A549 (cell line): ENCODE results near the gene LIPA. TPM values are rescaled to one million over a fixed set of nuclear protein-coding genes. Genes with fewer than 3 reads are reported as not detected.

ENCODE experiments used
- ATAC-seq, 2 experiments: fragments of 200-7000 bp in 1 of 2; fragments of >200 bp in 1 of 2; cut with Nextera tagmentation in 1 of 2; cut with Tn5 transposase in 1 of 2; 3 replicates each; pipeline versions ENCODE4 v1.8.0 to v1.9.1; 2018 to 2020; ENCODE audit warnings: mild to moderate bottlenecking in 1 of 2, moderate library complexity in 1 of 2
- CTCF ChIA-PET: fragments of 300-600 bp; sonication (Branson Sonifier 250); formaldehyde crosslinking; extraction: SDS; loops from one replicate; lab custom pipeline; 2021; ENCODE audit warnings: antibody characterized with exemption, inconsistent platforms; lab: Yijun Ruan, JAX
- POLR2A ChIA-PET: fragments of 350-600 bp; formaldehyde crosslinking; extraction: SDS; loops from one replicate; lab custom pipeline; 2021; ENCODE audit warnings: antibody characterized with exemption, inconsistent platforms; lab: Yijun Ruan, JAX
- DNase-seq, 2 experiments: peaks; one replicate each; pipeline versions ENCODE4 v3.0.0 to v3.0.0-alpha.2; 2011 to 2016; ENCODE audit warnings: low read depth in 1 of 2, low spot score in 1 of 2
- FAIRE-seq: peaks from 2 replicates; lab custom pipeline; 2011; peaks lifted over from hg19 to GRCh38; lab: Jason Lieb, UNC
- H3K27ac ChIP-seq, 2 experiments: fragments of >200 bp; sonication (Bioruptor Twin); formaldehyde crosslinking; 3 replicates each; pipeline ENCODE4 v1.5.1; 2016 to 2017
- H3K4me1 ChIP-seq: fragments of >200 bp; sonication (Bioruptor Twin); formaldehyde crosslinking; 3 replicates; pipeline ENCODE4 v1.6.1; 2016
- H3K4me2 ChIP-seq: fragments of >200 bp; sonication (Bioruptor Twin); formaldehyde crosslinking; 3 replicates; pipeline ENCODE4 v1.6.1; 2016
- H3K4me3 ChIP-seq: fragments of >200 bp; sonication (Bioruptor Twin); formaldehyde crosslinking; 3 replicates; pipeline ENCODE4 v1.5.1; 2016
- H3K9me3 ChIP-seq: fragments of >200 bp; sonication (Bioruptor Twin); formaldehyde crosslinking; 3 replicates; pipeline ENCODE4 v1.6.1; 2016
- CBX2 ChIP-seq: fragments of 200-600 bp; sonication (generic); IDR thresholded peaks from 2 replicates; pipeline ENCODE4 v1.6.1; 2016; ENCODE audit warnings: low read depth, mild to moderate bottlenecking, borderline replicate concordance
- CEBPB ChIP-seq, 2 experiments: fragments of >200 bp in 1 of 2; sonication (Bioruptor Twin) in 1 of 2; formaldehyde crosslinking in 1 of 2; IDR thresholded peaks; 2 replicates each; pipeline ENCODE4 v1.6.1; 2012 to 2016
- CHD4 ChIP-seq: fragments of 200-600 bp; sonication (generic); IDR thresholded peaks from 2 replicates; pipeline ENCODE4 v1.6.1; 2016; ENCODE audit warnings: antibody characterized with exemption, mild to moderate bottlenecking, borderline replicate concordance
- EHF ChIP-seq: fragments of 250-450 bp; sonication (Bioruptor Pico); IDR thresholded peaks from 2 replicates; pipeline ENCODE4 v1.5.0; 2020; ENCODE audit warnings: mild to moderate bottlenecking
- EHMT2 ChIP-seq: fragments of 200-600 bp; sonication (generic); IDR thresholded peaks from 2 replicates; pipeline ENCODE4 v1.6.1; 2016; ENCODE audit warnings: antibody characterized with exemption, low read depth, mild to moderate bottlenecking, moderate library complexity
- EP300 ChIP-seq, 2 experiments: fragments of >200 bp; sonication (Bioruptor Twin); formaldehyde crosslinking; IDR thresholded peaks; 2 replicates in 1 of 2; 3 replicates in 1 of 2; pipeline ENCODE4 v1.6.1; 2016 to 2017
- ESRRA ChIP-seq: fragments of 150-350 bp; IDR thresholded peaks from 2 replicates; pipeline ENCODE4 v1.6.1; 2014; ENCODE audit warnings: mild to moderate bottlenecking, low read length, borderline replicate concordance
- FOSB ChIP-seq: fragments of 250-450 bp; sonication (Bioruptor Pico); IDR thresholded peaks from 2 replicates; pipeline ENCODE4 v1.5.0; 2020; ENCODE audit warnings: mild to moderate bottlenecking, moderate library complexity
- FOSL2 ChIP-seq, 2 experiments: fragments of 450-650 bp in 1 of 2; fragments of >200 bp in 1 of 2; sonication (Bioruptor Twin) in 1 of 2; formaldehyde crosslinking; IDR thresholded peaks; 2 replicates each; pipeline versions ENCODE4 v1.5.0 to v1.6.1; 2016 to 2020; ENCODE audit warnings: mild to moderate bottlenecking in 1 of 2, moderate library complexity in 1 of 2
- FOXS1 ChIP-seq: fragments of 250-450 bp; sonication (Bioruptor Pico); IDR thresholded peaks from 2 replicates; pipeline ENCODE4 v1.5.0; 2020; ENCODE audit warnings: mild to moderate bottlenecking, moderate library complexity
- GATA3 ChIP-seq: IDR thresholded peaks from 2 replicates; pipeline ENCODE4 v1.6.1; 2012; ENCODE audit warnings: borderline replicate concordance
- HEYL ChIP-seq: fragments of 250-450 bp; sonication (Bioruptor Pico); IDR thresholded peaks from 2 replicates; pipeline ENCODE4 v1.8.0; 2021; ENCODE audit warnings: mild to moderate bottlenecking, moderate library complexity
- HOXA7 ChIP-seq: fragments of 250-450 bp; sonication (Bioruptor Pico); IDR thresholded peaks from 2 replicates; pipeline ENCODE4 v1.5.0; 2020; ENCODE audit warnings: mild to moderate bottlenecking, moderate library complexity
- HOXB5 ChIP-seq: fragments of 250-450 bp; sonication (Bioruptor Pico); IDR thresholded peaks from 2 replicates; pipeline ENCODE4 v1.5.0; 2020; ENCODE audit warnings: mild to moderate bottlenecking, moderate library complexity
- JUNB ChIP-seq: fragments of >200 bp; sonication (Bioruptor Twin); formaldehyde crosslinking; IDR thresholded peaks from 2 replicates; pipeline ENCODE4 v1.6.1; 2016
- KDM1A ChIP-seq: fragments of 200-600 bp; sonication (generic); IDR thresholded peaks from 2 replicates; pipeline ENCODE4 v1.6.1; 2016; ENCODE audit warnings: low read depth, mild to moderate bottlenecking
- MAFK ChIP-seq: fragments of 450-650 bp; IDR thresholded peaks from 2 replicates; pipeline ENCODE4 v1.6.1; 2014; ENCODE audit not compliant: partially characterized antibody
- MAZ ChIP-seq: fragments of 150-350 bp; IDR thresholded peaks from 2 replicates; pipeline ENCODE4 v1.6.1; 2014; ENCODE audit warnings: antibody characterized with exemption, low read depth, low read length, borderline replicate concordance
- NR3C1 ChIP-seq: fragments of >200 bp; sonication (Bioruptor Twin); formaldehyde crosslinking; IDR thresholded peaks from 3 replicates; pipeline ENCODE4 v1.6.1; 2017
- PHF8 ChIP-seq: fragments of 200-600 bp; sonication (generic); IDR thresholded peaks from 2 replicates; pipeline ENCODE4 v1.6.1; 2016; ENCODE audit warnings: low read depth, mild to moderate bottlenecking, antibody characterized with exemption, moderate library complexity, borderline replicate concordance
- POLR2A ChIP-seq: IDR thresholded peaks from 2 replicates; pipeline ENCODE4 v1.6.1; 2012; ENCODE audit warnings: mild to moderate bottlenecking, low read length
- RCOR1 ChIP-seq: fragments of 150-350 bp; IDR thresholded peaks from 2 replicates; pipeline ENCODE4 v1.6.1; 2014; ENCODE audit warnings: antibody characterized with exemption, low read length, low read depth
- RNF2 ChIP-seq: fragments of 200-600 bp; sonication (generic); IDR thresholded peaks from 2 replicates; pipeline ENCODE4 v1.6.1; 2016; ENCODE audit warnings: low read depth, mild to moderate bottlenecking, antibody characterized with exemption, moderate library complexity, borderline replicate concordance
- WGBS: methylation state at CpG from one replicate; pipeline ENCODE4 v1.1.6; 2017; ENCODE audit errors: missing lambda C conversion rate; 5-methylcytosine and 5-hydroxymethylcytosine counted together
- polyA plus RNA-seq, 4 experiments: library from polyadenylated mRNA; depleted of rRNA in 3 of 4; stranded (reverse); fragments of >200 nt; fragmentation: RNase III in 1 of 4; extraction: RNeasy Plus Mini Kit Qiagen cat#74134 plus additional on column Dnase treatment in 1 of 4; gene quantifications; 2 replicates in 3 of 4; 3 replicates in 1 of 4; pipeline ENCODE4 v1.2.3, GENCODE V29; 2011 to 2017
- TF ChIP-seq, protein P1 (sequence below): IDR thresholded peaks from 2 replicates; pipeline ENCODE4 v1.6.1; 2012
- TF ChIP-seq, protein P2 (sequence below): fragments of 450-650 bp; IDR thresholded peaks from 2 replicates; pipeline ENCODE4 v1.6.1; 2014; ENCODE audit warnings: antibody characterized with exemption
- TF ChIP-seq, protein P3 (sequence below): fragments of >200 bp; sonication (Bioruptor Twin); formaldehyde crosslinking; IDR thresholded peaks from 2 replicates; pipeline ENCODE4 v1.6.1; 2016
- TF ChIP-seq, protein P4 (sequence below): fragments of 200-600 bp; sonication (generic); IDR thresholded peaks from 2 replicates; pipeline ENCODE4 v1.6.1; 2016; ENCODE audit warnings: antibody characterized with exemption, mild to moderate bottlenecking, moderate library complexity

LIPA gene
- polyA plus RNA-seq, 2 of the 4 experiments (the other 2 are of a cell fraction): 51.2 to 80.2 TPM

DNA sequence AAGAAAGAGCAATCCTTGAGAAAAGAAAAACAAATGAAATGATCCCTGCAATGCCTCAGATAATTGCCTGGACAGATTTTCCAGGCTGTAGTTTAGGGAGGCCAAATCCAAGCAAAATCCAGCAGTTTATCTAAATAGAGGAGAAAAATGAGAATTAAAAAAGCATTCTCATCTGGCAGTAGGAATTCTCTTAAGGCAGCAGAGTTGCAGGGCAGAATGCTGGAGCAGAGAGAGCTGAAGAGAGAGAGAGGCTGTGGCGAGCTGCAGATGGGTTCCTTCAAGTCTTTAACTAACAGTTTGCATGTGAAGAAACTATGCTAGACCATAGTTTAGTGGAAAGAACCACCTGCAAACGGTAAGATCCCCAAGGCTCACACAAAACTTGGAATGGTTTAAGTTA is 6.0 kb upstream of the LIPA start:
- FAIRE-seq (no peak), ATAC-seq (no peak), DNase-seq (no peak)
- peaks cover 21% of the 10 kb centered on the region for H3K4me1 ChIP-seq
- H3K4me2 ChIP-seq: no peak overlapping the region
- 6% methylated on average over 2 of the region's 2 CpGs for WGBS
- no peak overlapping the region for H3K27ac ChIP-seq
- ChIA-PET POLR2A (no interaction called here), CTCF (interaction anchor here (2.0 kb wide), 1 partner anchor 112 kb away, joined by 6 read pairs; no protein-coding TSS in a partner anchor)
- 0 out of 3 replicates have a peak, but pooled peaks cover 4% of the 10 kb centered on the region for H3K9me3 ChIP-seq
- TF ChIP-seq CEBPB (IDR thresholded peaks at IDR 0.05): no peak
- TF ChIP-seq, protein P1, sequence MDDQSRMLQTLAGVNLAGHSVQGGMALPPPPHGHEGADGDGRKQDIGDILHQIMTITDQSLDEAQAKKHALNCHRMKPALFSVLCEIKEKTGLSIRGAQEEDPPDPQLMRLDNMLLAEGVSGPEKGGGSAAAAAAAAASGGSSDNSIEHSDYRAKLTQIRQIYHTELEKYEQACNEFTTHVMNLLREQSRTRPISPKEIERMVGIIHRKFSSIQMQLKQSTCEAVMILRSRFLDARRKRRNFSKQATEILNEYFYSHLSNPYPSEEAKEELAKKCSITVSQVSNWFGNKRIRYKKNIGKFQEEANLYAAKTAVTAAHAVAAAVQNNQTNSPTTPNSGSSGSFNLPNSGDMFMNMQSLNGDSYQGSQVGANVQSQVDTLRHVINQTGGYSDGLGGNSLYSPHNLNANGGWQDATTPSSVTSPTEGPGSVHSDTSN: no peak
- TF ChIP-seq JUNB: no peak
- no peak for TF ChIP-seq HEYL (CRISPR knock-in tag)
- TF ChIP-seq FOSL2 (IDR thresholded peaks at IDR 0.05): no peak
- no peak for TF ChIP-seq FOSL2 (CRISPR knock-in tag; IDR thresholded peaks at IDR 0.05)
- no peak for TF ChIP-seq HOXA7 (CRISPR knock-in tag)
- no peak for TF ChIP-seq POLR2A
- TF ChIP-seq MAFK: no peak
- no peak for TF ChIP-seq EP300 (IDR thresholded peaks at IDR 0.05)
- no peak for TF ChIP-seq HOXB5 (CRISPR knock-in tag)
- TF ChIP-seq, all 56 proteins: peak for 0
- no peak overlapping the region for H3K4me3 ChIP-seq

DNA sequence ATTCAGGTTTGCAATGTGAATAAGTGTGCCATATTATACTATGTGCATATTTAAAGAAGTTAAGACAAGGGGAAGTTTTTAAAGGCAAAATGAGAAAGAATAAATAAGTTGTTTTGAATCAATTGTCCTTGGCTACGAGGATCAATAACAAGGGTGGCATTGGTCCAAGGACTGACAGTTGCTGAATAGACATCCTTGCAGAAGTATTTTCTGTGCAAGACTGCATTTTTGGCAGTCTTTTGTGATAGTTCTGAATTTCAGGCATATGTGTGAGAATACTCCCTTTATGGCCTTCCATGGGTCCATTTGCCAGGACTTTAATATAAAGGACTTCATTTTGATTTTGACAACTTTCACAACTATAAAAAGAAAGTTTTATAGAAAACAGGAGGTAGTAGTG is 5.4 kb upstream of the LIPA start:
- DNase-seq (no peak), ATAC-seq (no peak), FAIRE-seq (no peak)
- ChIA-PET CTCF (no interaction called here), POLR2A (no interaction called here)
- 0 out of 3 replicates have a peak, but pooled peaks cover 4% of the 10 kb centered on the region for H3K9me3 ChIP-seq
- no peak for TF ChIP-seq HOXA7 (CRISPR knock-in tag)
- no peak for TF ChIP-seq JUNB
- TF ChIP-seq, protein P2, sequence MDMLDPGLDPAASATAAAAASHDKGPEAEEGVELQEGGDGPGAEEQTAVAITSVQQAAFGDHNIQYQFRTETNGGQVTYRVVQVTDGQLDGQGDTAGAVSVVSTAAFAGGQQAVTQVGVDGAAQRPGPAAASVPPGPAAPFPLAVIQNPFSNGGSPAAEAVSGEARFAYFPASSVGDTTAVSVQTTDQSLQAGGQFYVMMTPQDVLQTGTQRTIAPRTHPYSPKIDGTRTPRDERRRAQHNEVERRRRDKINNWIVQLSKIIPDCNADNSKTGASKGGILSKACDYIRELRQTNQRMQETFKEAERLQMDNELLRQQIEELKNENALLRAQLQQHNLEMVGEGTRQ: no peak
- no peak for TF ChIP-seq RCOR1
- TF ChIP-seq NR3C1: no peak
- TF ChIP-seq MAFK: no peak
- TF ChIP-seq, protein P3, sequence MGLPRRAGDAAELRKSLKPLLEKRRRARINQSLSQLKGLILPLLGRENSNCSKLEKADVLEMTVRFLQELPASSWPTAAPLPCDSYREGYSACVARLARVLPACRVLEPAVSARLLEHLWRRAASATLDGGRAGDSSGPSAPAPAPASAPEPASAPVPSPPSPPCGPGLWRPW: no peak
- no peak for TF ChIP-seq POLR2A
- no peak for TF ChIP-seq FOXS1 (CRISPR knock-in tag)
- TF ChIP-seq KDM1A: no peak
- no peak for TF ChIP-seq FOSB (CRISPR knock-in tag)
- peaks cover 15% of the 10 kb centered on the region for H3K4me1 ChIP-seq
- H3K27ac ChIP-seq: no peak overlapping the region
- no peak overlapping the region for H3K4me2 ChIP-seq
- 43% methylated on average over 1 of the region's 1 CpG for WGBS
- H3K4me3 ChIP-seq: no peak overlapping the region

DNA sequence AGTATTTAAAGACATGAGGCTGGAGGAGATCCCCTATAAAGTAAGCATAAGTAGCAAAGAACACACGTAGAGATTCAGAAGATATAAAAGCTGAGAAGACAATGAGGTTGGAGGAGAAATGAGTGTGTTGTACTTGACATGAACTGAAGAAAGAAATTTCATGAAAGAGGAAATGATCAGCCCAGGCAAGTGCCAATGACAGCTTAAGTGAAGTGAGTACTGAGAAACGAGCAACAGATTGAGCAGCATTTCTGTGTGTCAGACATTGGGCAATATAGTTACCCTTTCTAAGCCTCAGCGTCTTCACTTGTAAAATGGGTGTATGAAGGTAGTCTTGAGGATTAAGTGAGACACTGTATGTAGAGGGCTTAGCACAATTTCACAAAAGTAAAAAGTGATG is 4.8 kb upstream of the LIPA start:
- Histone ChIP-seq H3K4me2 (no peak overlapping the region), H3K4me3 (no peak overlapping the region), H3K27ac (no peak overlapping the region), H3K9me3 (0 out of 3 replicates have a peak, but pooled peaks cover 4% of the 10 kb centered on the region), H3K4me1 (peaks cover 9% of the 10 kb centered on the region)
- 49% methylated on average over 3 of the region's 3 CpGs for WGBS
- POLR2A ChIA-PET: no interaction called here
- ATAC-seq (no peak), DNase-seq (no peak), FAIRE-seq (no peak)
- CTCF ChIA-PET: interaction anchor here (1.0 to 1.4 kb wide), 3 partner anchors 113 to 134 kb away, joined by 4 to 8 read pairs (median 4); no protein-coding TSS in a partner anchor
- no peak for TF ChIP-seq ESRRA
- TF ChIP-seq MAFK: no peak
- TF ChIP-seq MAZ: no peak
- TF ChIP-seq CHD4: no peak
- TF ChIP-seq HOXB5 (CRISPR knock-in tag): no peak
- TF ChIP-seq HOXA7 (CRISPR knock-in tag): no peak
- no peak for TF ChIP-seq RNF2
- TF ChIP-seq, protein P4, sequence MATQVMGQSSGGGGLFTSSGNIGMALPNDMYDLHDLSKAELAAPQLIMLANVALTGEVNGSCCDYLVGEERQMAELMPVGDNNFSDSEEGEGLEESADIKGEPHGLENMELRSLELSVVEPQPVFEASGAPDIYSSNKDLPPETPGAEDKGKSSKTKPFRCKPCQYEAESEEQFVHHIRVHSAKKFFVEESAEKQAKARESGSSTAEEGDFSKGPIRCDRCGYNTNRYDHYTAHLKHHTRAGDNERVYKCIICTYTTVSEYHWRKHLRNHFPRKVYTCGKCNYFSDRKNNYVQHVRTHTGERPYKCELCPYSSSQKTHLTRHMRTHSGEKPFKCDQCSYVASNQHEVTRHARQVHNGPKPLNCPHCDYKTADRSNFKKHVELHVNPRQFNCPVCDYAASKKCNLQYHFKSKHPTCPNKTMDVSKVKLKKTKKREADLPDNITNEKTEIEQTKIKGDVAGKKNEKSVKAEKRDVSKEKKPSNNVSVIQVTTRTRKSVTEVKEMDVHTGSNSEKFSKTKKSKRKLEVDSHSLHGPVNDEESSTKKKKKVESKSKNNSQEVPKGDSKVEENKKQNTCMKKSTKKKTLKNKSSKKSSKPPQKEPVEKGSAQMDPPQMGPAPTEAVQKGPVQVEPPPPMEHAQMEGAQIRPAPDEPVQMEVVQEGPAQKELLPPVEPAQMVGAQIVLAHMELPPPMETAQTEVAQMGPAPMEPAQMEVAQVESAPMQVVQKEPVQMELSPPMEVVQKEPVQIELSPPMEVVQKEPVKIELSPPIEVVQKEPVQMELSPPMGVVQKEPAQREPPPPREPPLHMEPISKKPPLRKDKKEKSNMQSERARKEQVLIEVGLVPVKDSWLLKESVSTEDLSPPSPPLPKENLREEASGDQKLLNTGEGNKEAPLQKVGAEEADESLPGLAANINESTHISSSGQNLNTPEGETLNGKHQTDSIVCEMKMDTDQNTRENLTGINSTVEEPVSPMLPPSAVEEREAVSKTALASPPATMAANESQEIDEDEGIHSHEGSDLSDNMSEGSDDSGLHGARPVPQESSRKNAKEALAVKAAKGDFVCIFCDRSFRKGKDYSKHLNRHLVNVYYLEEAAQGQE: no peak
- TF ChIP-seq, protein P2: no peak
- no peak for TF ChIP-seq KDM1A
- TF ChIP-seq CBX2: no peak
- TF ChIP-seq FOSL2 (IDR thresholded peaks at IDR 0.05): no peak
- no peak for TF ChIP-seq FOSL2 (CRISPR knock-in tag; IDR thresholded peaks at IDR 0.05)
- no peak for TF ChIP-seq EHF
- TF ChIP-seq NR3C1: no peak
- no peak for TF ChIP-seq EHMT2
- no peak for TF ChIP-seq PHF8
- TF ChIP-seq GATA3: no peak
